Brain microvascular endothelial cell (primary cell): ENCODE results near the gene RTN1.

Experiments
- DNase-seq: peaks from one replicate; pipeline ENCODE4 v3.0.0-alpha.2; 2020
- H3K27ac ChIP-seq: fragments of 250-450 bp; sonication (Bioruptor Pico); 2 replicates; pipeline ENCODE4 v1.5.1; 2020; ENCODE audit warnings: mild to moderate bottlenecking, moderate library complexity
- H3K27me3 ChIP-seq: fragments of 250-450 bp; sonication (Bioruptor Pico); replicated peaks from 2 replicates; pipeline ENCODE4 v1.5.1; 2020; ENCODE audit warnings: mild to moderate bottlenecking
- H3K36me3 ChIP-seq: fragments of 250-450 bp; sonication (Bioruptor Pico); replicated peaks from 2 replicates; pipeline ENCODE4 v1.5.1; 2020; ENCODE audit warnings: mild to moderate bottlenecking
- H3K4me3 ChIP-seq: 2 replicates; pipeline ENCODE4 v1.5.1; 2011; ENCODE audit warnings: low read depth, mild to moderate bottlenecking, control low read depth, low read length, moderate library complexity
- CTCF ChIP-seq: IDR thresholded peaks from 2 replicates; pipeline ENCODE4 v1.5.1; 2011; ENCODE audit warnings: low read depth, mild to moderate bottlenecking, moderate library complexity, low read length, control low read depth, inconsistent platforms; ENCODE audit errors: missing control alignments
- in situ Hi-C: cut with HindIII; loops from 2 replicates; pipeline ENCODE4 v1.10.0; 2017; ENCODE audit warnings: low sequenced_read_pairs, low pct_ligation_motif_present

Gene RTN1

GRCh38 chr14:59705866-59706265, 164.7 kb downstream of the RTN1 start:
- Histone ChIP-seq H3K4me3 (no peak overlapping the region), H3K27me3 (no peaks in the 10 kb centered on the region), H3K36me3 (no peaks in the 10 kb centered on the region), H3K27ac (no peak overlapping the region)
- in situ Hi-C loops, result no loop called here
- no peak for TF ChIP-seq CTCF
- no peak for DNase-seq

GRCh38 chr14:59705245-59705644, 165.3 kb downstream of the RTN1 start:
- in situ Hi-C loops, result no loop called here
- Histone ChIP-seq H3K27ac (no peak overlapping the region), H3K27me3 (no peaks in the 10 kb centered on the region), H3K4me3 (no peak overlapping the region), H3K36me3 (no peaks in the 10 kb centered on the region)
- no peak for DNase-seq
- TF ChIP-seq CTCF, result no peak

- H3K36me3 ChIP-seq, result no peaks in the 10 kb centered on the region
- in situ Hi-C loops, result no loop called here
- no peak for TF ChIP-seq CTCF
- no peak overlapping the region for H3K27ac ChIP-seq
- no peak overlapping the region for H3K4me3 ChIP-seq
- H3K27me3 ChIP-seq, result no peaks in the 10 kb centered on the region
- no peak for DNase-seq
Observed at GRCh38 chr14:59704054-59704645, 166.4 kb downstream of the RTN1 start.

GRCh38 chr14:59699442-59699841, 171.1 kb downstream of the RTN1 start:
- Histone ChIP-seq H3K4me3 (no peak overlapping the region), H3K36me3 (no peaks in the 10 kb centered on the region), H3K27me3 (no peaks in the 10 kb centered on the region), H3K27ac (no peak overlapping the region)
- no peak for DNase-seq
- in situ Hi-C loops, result no loop called here
- no peak for TF ChIP-seq CTCF

GRCh38 chr14:59698793-59699192, 171.8 kb downstream of the RTN1 start:
- Histone ChIP-seq H3K36me3 (no peaks in the 10 kb centered on the region), H3K4me3 (no peak overlapping the region), H3K27ac (no peak overlapping the region), H3K27me3 (no peaks in the 10 kb centered on the region)
- peak; percentile 43 for DNase-seq
- in situ Hi-C loops, result no loop called here
- TF ChIP-seq CTCF, result no peak

- H3K4me3 ChIP-seq, result no peak overlapping the region
- TF ChIP-seq CTCF, result no peak
- H3K36me3 ChIP-seq, result no peaks in the 10 kb centered on the region
- H3K27me3 ChIP-seq, result no peaks in the 10 kb centered on the region
- no peak for DNase-seq
- H3K27ac ChIP-seq, result no peak overlapping the region
- in situ Hi-C loops, result no loop called here
Observed at GRCh38 chr14:59695198-59695597, 175.4 kb downstream of the RTN1 start.
